ENCODE data around the gene IRAK1. TPM values are rescaled to one million over a fixed set of nuclear protein-coding genes. Genes with fewer than 3 reads are reported as not detected.

The IRAK1 gene
- total and polyA plus RNA-seq, 9 of the 15 experiments (the other 6 are each of a cell fraction or from before 2014, with no cell fraction given): 11.6 to 261 (median 91.6) TPM

- intact Hi-C loops (cut with micrococcal nuclease): no loop called here
- H3K27ac ChIP-seq (ENCODE audit: extremely low read depth, low read depth, low read length): peak overlapping the region; percentile 97
- TF ChIP-seq PYGO2 (tag; IDR thresholded peaks at IDR 0.05) (peak; percentile 87), SMARCA4 (IDR thresholded peaks at IDR 0.05) (peak; percentile 39; the same call in 1 of the 2 replicates), MITF (IDR thresholded peaks at IDR 0.05) (no peak), SAFB2 (IDR thresholded peaks at IDR 0.05; ENCODE audit: borderline replicate concordance, low read depth, low read length, severe bottlenecking) (no peak), KLF6 (CRISPR knock-in tag; IDR thresholded peaks at IDR 0.05; ENCODE audit: borderline replicate concordance) (peak; percentile 96), RHOXF2B (CRISPR knock-in tag; conservative IDR thresholded peaks at IDR 0.05) (no peak), SAP30 (IDR thresholded peaks at IDR 0.05; ENCODE audit: borderline replicate concordance, insufficient read depth, low read depth, low read length, poor library complexity, severe bottlenecking) (no peak), KDM2B (CRISPR knock-in tag; IDR thresholded peaks at IDR 0.05) (no peak), CREB1 (IDR thresholded peaks at IDR 0.05) (no peak), CREB1 (CRISPR knock-in tag; IDR thresholded peaks at IDR 0.05) (no peak), POLR3G (IDR thresholded peaks at IDR 0.05; ENCODE audit: extremely low read depth, insufficient read length, insufficient replicate concordance) (no peak), TAL1 (IDR thresholded peaks at IDR 0.05) (no peak), HOXB6 (CRISPR knock-in tag; IDR thresholded peaks at IDR 0.05; ENCODE audit: borderline replicate concordance) (no peak), RFX5 (IDR thresholded peaks at IDR 0.05; ENCODE audit: low read depth, low read length) (no peak), ELK3 (CRISPR knock-in tag; IDR thresholded peaks at IDR 0.05) (no peak), CTCF (IDR thresholded peaks at IDR 0.05 in 2 of 3, conservative IDR thresholded peaks at IDR 0.05 in 1 of 3; ENCODE audit: insufficient read depth in 2 of 3, low read depth in 1 of 3, low read length in 3 of 3) (no peak), ZBTB34 (CRISPR knock-in tag; IDR thresholded peaks at IDR 0.05) (peak; percentile 66; the same call in 1 of the 2 replicates), ZNF707 (CRISPR knock-in tag; conservative IDR thresholded peaks at IDR 0.05) (no peak; the same call in 1 of the 2 replicates)
Observed at GRCh38 chrX:154002215-154002719, 17.4 kb downstream of the IRAK1 start.

More at GRCh38 chrX:154002215-154002719, 17.4 kb downstream of the IRAK1 start:
- Histone ChIP-seq H3K4me1 (replicated peaks in 1 of 2; ENCODE audit: control insufficient read depth in 2 of 2, insufficient read depth in 2 of 2, low read length in 2 of 2) (peaks cover 12 to 18% of the 10 kb centered on the region in 2 experiments; a peak in 4 of 5 replicates), H3K36me3 (ENCODE audit: control insufficient read depth, insufficient read depth, low read length) (peaks cover 11% of the 10 kb centered on the region; the same call in 2 of the 3 replicates), H3K9ac (ENCODE audit: insufficient read depth in 1 of 2, low read depth in 2 of 2, low read length in 2 of 2) (peak overlapping the region; percentile 82 to 93), H3K27me3 (ENCODE audit: control insufficient read depth in 2 of 2, insufficient read depth in 2 of 2, low read length in 2 of 2) (no peaks in the 10 kb centered on the region), H4K20me1 (replicated peaks; ENCODE audit: control insufficient read depth, insufficient read depth, low read length) (no peaks in the 10 kb centered on the region), H3K4me2 (ENCODE audit: insufficient read depth, low read length) (peak overlapping the region; percentile 77), H3K79me2 (ENCODE audit: control insufficient read depth, insufficient read depth, low read length) (no peaks in the 10 kb centered on the region), H2AFZ (ENCODE audit: low read depth, low read length) (peak overlapping the region; percentile 91), H3K9me3 (replicated peaks; ENCODE audit: control insufficient read depth, insufficient read depth, low read depth, low read length) (no peaks in the 10 kb centered on the region), H3K9me1 (ENCODE audit: control insufficient read depth, insufficient read depth, low read length) (no peaks in the 10 kb centered on the region), H3K4me3 (no peak overlapping the region)
- peak; percentile 97 for FAIRE-seq
- POLR2A ChIA-PET: interaction anchor here (0.6 to 4.7 kb wide), 5 partner anchors 8 to 29 kb away, joined by 3 to 23 read pairs (median 6); partner anchors contain the start of gene TMEM187
- peak; percentile 42 to 89 (median 66) for DNase-seq (ENCODE audit: extremely low read depth in 1 of 4, low spot score in 3 of 4)
- in situ Hi-C loops (cut with MboI): no loop called here
- peak; percentile 92 for ATAC-seq
- no TSS peak for BruUV-seq (replicated peaks)
- CTCF ChIA-PET (ENCODE audit: low intra/inter-chr PET ratio): no interaction called here
- WGBS (ENCODE audit: insufficient coverage, low coverage, missing lambda C conversion rate): 16% methylated on average over 15 of the region's 17 CpGs
